HG03196 (cell line): ENCODE results near the gene SYTL3.
"Not testable (repeated sequence)": the region's sequence is repeated elsewhere in the genome, so short reads cannot be mapped to it uniquely, and the experiment has no call there.

Experiments used
- ATAC-seq: cut with Tn5 transposase; IDR thresholded peaks from one replicate; pipeline ENCODE4 v1.9.1; 2021; ENCODE audit not compliant: unreplicated experiment

Gene SYTL3

DNA sequence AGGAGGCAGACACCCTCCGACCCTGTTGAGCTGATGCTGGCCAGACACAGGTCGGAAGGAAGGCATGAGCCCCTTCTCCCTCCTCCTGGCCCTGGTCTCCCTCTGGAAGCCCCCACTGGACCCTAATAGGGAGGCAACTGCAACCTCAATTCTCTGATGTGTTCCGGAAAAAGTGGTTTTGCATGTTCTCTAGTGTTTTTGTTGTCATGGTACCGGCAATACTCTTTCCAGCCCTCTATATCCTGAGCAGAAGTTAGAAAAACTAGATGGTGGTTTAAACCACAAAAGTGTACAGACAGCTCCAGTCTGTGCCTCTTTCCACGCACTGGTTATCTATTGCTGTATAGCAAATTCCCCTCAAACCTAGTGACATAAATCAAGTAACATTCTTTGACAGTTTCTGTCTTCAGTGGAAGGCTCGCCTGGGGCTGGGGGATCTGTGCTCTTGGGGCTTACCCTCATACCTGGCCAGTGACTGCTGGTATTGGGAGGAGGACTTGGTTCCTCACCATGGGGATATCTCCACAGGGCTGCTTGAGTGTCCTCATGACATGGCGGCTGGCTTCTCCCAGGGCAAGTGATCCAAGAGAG lies 37.0 kb downstream of the SYTL3 start:
- peak; percentile 75 for ATAC-seq

DNA sequence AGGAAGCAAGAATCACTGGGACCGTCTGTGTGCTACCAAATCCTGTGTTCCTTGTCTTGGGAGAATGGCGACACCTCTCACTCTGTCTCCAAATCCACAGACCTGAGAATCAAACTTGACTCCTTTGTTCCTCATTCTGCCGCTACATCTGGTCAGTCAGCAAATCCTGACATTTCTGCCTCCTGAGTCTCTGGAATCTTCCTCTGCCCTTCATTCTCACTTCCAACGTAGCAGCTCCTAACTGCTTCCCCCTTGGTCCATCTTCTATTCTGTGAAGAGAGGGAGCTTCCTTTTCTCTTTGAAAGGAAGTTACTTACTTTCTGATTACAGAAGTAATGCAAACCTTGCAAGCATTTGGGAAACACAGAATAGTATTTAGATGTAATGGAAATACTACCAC lies 37.7 kb downstream of the SYTL3 start:
- no peak for ATAC-seq

DNA sequence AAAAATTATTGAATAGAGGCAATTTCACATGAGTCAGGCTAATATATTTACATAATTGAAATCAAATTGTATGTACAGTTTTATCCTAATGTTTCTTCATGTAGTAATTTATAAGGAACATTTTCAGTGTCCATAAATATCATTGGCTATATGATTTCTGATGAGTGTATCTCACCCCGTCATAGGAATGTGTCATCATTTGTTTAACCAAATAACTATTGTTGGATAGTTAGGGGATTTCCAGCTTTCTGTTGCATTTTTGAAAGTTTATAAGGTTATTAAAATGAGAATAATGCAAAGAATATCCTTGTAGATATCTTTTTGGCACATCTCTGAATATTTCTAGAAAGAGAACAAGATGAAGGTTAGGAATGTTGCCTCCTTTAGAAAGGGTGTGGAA lies 39.0 kb downstream of the SYTL3 start:
- no peak for ATAC-seq

DNA sequence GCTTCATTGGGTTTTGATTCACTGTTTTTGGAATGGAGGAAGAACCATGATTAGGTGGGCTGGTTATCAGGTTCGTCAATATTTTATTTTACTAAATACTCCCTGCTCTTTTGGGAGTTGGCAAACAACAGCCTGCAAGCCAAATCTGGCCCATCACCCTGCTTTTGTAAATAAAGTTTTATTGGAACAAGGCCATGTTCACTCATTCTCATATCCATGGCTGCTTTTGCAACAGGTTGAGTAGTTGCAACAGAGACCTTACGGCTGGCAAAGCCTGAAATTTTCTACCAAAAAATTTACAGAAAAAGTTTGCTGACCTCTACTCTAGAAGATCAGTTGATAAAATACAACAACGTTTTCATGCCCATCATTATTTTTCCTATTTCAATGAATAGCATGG lies 45.1 kb downstream of the SYTL3 start:
- ATAC-seq: no peak

DNA sequence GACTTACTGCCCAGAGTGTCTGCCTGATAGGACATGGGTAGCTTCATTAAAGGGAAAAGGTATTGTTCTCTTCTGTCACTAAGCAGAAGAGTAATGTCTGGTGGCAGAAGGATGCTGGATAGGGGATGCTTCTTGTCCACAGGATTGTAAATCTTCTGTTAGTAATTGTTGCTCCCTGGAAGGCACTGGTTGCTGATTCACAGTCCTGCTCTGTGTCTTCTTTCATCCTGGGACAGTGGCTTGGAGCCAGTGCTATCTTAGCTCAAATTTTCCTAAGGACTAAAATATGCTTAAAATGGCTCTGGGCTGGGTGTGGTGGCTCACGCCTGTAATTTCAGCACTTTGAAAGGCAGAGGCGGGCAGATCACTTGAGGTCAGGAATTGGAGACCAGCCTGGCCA lies 48.0 kb downstream of the SYTL3 start:
- no peak for ATAC-seq

DNA sequence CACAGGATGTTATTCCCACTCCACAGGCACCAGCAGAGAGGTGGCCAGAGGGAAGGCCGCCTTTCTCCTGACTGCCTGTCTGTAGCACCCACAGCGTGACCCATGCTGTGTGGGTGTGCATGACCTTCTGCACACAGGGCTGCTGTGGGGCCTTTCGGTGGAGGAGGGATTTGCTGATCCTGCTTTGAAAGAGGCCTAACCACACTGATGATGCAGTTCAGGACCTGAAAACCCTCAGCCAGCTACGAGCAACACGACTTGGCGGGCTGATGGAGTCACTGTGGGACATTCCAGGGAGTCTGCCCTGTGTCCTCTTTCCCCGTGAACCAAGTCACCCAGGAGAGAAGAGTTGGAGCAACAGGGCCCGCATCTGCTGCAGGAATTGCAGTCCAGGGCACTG lies 49.1 kb downstream of the SYTL3 start:
- no peak for ATAC-seq

DNA sequence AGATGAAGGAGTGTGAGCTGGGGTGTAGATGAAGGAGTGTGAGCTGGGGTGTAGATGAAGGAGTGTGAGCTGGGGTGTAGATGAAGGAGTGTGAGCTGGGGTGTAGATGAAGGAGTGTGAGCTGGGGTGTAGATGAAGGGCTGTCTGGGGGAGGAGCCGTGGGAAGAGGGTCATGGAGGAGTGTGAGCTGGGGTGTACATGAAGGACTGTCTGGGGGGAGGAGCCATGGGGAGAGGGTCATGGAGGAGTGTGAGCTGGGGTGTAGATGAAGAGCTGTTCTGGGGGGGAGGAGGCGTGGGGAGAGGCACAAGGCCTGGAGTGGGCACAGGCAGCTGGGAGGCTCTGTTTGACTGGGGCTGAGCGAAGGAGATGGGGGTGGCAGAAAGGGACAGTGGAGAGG lies 51.4 kb downstream of the SYTL3 start:
- not testable (repeated sequence) for ATAC-seq

DNA sequence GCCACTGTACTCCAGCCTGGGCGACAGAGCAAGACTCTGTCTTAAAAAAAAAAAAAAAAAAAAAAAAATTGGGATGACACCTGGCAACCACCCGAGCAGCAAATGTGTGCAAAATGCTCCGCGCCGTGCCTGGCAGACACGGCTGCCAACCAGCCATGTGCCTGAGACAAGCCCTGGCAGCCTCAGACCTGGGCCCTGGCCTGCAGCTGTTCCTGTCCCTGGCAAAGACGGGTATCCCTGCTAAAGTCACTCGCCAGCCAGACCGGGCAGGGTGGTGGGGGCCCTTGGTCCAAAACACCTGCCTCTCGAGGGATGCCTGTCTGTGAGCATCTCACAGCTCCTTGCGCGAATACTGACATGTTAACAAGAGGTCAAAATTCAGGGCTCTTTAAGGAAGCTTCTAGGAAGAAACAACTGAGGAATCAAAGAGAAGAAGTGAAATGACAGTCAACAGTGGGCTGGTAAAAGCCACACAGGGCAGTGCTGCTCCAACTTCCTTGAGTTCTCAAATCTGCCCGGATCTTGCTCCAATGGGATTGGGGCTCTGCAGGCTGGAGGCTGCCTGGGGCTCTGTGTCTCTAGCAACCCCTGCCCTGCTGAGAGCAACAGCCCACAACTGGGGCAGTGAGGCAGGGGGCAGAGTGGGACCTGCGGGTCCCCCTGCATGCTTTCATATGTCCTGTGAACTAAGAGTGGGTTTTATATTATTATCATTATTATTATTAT lies 53.4 kb downstream of the SYTL3 start:
- no peak for ATAC-seq

DNA sequence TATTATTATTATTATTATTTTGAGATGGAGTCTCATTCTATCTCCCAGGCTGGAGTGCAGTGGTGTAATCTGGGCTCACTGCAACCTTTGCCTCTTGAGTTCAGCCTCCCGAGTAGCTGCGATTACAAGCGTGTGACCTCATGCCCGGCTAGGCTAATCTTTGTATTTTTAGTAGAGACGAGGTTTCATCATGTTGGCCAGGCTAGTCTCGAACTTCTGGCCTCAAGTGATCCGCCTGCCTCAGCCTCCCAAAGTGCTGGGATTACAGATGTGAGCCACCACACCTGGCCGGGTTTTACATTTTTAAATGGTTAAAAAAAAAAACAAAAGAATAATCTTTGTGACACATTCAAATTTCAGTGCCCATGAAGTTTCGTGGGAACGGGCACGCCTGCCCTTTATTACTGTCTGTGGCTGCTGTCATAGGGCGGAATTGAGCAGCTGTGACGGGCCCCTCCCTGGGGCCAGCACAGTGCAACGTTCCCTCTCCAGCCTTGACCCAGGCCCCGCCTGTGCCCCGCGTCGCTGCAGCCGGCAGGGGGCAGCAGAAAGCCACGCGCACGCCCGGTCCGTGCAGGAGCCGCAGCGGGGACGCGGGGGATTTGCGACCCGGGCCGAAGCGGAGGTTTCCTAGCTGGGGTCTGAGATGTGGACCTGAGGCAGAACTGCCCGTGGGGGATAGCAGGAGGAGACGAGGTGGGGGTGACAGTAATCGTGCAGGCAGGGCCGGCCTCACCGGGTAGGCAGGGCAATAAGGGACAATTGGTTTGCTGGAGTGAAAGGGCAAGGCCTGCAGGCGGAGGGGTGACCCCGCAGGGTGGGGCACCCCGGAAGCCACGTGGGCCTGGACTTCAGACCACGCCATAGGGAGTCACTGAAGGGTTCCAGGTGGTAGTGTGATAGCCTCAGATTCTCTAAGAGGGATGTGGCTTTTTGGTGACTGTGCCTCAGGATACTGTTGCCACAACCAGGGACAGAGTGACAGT lies 54.3 kb downstream of the SYTL3 start:
- peak; percentile 93 for ATAC-seq

DNA sequence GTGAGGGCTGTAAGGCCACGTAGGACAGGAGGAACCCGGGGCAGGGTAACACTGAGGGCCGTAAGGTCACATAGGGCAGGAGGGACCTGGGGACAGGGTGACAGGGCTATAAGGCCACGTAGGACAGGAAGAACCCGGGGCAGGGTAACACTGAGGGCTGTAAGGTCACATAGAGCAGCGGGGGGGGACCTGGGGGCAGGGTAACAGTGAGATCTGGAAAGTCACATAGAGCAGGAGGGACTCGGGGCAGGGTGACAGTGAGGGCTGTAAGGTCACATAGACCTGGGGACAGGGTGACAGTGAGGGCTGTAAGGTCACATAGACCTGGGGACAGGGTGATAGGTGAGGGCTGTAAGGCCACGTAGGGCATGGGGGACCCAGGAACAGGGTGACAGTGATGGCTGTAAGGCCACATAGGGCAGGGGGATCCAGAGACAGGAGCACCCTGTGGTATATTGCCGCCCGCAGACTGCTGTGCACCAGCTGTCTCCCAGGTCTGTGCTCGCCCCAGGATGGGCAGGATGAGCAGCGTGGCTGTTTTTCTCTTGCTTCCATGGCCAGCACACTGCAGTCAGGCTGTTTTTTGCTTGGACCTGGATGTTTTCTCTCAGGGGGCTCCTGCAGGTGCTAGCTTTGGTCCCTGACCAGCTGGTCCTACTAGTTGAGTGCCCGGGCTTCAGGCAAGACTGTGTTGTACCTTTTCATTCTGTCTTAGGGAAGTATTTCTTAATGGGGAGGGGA lies 55.7 kb downstream of the SYTL3 start:
- ATAC-seq: no peak

DNA sequence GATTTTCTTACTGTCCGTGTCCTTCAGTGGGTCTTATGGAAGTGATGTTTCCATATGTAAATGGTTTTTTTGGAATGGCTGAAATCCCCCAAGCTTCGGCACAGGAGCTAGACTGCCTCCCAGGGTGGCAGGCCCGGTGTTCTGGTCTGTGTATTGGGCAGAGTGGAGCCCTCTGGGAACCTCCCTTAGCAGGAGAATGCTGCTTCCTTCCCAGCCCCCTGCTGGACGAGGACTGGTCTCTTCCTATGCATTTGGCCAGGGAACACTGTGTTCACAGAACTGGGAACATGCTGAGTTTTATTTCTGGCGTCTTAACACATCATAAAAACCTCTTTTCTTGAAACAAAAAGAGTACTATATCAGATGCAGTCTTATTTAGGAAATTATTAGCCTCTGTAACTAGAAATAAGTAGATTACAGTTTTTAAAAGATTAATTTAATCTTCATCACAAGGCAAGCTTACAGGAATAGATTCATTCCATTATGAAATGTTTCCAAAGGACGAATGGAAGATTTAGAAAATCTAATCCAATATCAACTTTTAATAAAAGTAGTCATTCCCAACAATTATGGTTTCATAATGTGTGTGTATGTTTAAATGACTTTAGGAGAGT lies 56.6 kb downstream of the SYTL3 start:
- no peak for ATAC-seq

DNA sequence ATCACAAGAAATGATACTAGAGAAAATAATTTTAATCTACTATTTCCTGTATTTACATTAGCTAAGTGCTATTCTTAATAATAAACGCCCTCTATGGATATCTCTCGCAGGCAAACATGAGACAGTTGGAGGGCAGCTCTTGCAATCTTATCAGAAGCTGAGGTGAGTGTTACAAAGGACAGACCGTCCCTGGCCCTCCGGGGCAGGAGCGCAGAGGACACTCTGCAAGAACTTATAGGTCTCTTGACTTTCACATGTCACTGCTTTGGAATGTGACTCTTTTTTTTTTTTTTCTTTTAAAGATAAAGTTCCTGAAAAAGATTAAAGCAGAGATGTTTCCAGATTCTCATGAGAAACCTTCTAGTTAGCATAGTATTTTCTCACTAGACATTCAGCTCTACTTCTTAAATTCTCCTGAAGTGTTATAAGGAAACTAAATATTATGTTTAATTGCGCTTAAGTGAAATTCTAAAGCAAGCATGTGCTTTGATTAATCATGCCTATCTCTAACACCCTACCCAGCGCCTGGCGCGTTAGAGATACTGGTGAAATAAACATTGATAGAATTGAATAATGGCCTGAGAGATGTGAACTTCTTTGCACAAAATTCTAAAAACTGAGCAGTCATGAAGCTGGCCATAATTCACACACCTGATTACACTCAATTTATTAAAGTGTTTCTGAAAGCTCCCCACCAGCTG lies 57.4 kb downstream of the SYTL3 start:
- no peak for ATAC-seq

DNA sequence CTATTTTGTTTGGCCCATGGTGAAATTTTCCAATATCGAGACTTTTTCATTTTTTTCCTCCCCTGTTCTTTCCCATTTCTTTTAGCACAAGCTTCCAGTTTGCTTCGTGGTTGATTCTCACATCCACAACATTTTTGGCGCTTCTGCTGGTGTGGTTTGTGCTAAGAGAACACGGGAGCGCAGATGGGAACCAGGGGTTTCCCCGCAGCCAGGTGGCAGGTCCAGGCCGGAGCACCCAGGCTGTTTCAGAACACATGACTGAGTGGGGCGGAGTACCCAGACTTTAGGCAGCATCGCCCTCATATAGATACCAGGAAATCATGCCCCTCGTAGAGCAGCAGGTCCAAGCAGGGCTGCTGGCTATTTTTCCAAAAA lies 58.0 kb downstream of the SYTL3 start:
- no peak for ATAC-seq

DNA sequence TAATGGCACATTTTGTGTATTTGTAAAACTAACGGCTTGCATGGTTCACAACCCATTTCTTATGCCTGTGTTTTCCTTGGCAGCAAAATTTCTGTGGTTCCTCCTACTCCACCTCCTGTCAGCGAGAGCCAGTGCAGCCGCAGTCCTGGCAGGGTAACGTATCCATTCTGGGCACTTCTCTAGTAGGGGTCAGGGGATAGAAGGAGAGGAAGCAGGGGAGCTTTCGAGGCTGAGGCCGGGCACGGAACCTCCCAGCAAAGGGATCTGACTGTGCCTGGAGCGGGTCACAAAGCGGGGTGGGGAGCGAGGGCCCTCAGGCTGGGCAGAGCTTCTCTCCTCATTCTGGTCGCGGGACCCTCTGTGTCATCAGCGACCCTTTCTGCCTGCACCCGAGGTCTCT lies 58.4 kb downstream of the SYTL3 start:
- ATAC-seq: no peak

DNA sequence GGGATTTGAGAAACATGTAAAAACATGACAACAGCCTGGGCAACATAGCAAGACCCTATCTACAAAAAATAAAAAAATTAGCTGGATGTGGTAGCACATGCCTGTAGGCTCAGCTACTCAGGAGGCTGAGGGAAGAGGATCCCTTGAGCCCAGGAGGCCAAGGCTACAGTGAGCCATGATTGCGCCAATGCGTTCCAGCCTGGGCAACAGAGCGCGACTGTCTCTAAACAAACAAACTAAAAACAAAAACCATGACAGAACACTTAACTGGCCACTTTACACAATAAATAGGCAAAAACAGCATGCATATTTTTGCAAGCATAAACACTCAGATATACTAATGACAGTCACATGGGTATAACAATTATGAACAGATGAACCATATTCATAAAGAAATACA lies 60.0 kb downstream of the SYTL3 start:
- ATAC-seq: no peak

DNA sequence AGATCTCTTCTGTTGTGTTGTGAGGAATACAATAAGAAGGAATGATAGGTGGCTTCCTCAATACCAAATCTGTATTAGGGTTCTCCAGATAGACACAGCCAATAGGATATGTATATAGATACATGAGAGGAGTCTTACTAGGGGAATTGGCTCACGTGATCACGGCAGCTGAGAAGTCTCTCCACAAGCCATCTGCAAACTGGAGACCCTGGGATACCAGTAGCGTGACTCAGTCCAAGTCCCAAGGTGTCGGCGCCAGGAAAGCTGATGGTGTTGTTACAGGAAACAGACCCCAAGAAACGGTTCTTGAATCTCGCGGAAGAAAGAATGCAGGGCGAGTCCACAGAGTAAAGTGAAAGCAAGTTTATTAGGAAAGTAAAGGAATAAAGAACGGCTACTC lies 61.4 kb downstream of the SYTL3 start:
- no peak for ATAC-seq

DNA sequence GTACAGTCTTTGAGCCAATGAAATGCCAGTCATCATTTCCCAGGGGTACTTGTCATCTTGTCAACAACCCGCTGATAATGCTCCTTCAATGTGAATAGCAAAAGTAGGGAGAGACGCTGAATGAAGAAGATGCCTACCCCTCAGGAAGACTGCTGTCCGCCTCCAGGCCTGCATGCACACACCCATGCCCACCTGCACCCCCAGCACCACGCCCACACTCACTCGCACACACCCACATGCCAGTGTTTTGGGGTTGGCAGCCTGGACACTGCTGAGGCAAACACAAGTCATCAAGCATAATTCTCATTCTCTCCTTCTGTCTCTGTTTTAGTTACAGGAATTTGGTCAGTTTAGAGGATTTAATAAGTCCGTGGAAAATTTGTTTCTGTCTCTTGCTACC lies 63.6 kb downstream of the SYTL3 start:
- no peak for ATAC-seq

DNA sequence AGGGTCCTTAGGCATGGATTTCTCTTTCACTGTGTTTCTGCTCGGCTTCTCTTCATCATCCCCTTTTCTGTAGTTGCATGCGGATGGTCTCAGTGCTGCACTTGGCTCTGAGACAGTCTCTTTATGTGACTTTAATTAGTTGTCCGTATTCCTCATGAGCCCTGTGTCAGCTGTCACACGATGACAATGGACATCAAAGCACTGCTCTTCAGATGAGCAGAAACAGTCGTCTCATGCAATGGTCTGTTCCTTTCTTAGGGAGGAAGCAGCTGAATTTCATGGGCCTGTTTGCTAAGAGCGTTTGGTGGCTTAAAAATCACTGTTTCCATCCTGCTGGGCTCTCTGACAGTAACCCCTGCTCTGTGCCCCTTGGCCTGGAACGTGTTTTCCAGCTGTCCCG lies 64.9 kb downstream of the SYTL3 start:
- ATAC-seq: no peak

DNA sequence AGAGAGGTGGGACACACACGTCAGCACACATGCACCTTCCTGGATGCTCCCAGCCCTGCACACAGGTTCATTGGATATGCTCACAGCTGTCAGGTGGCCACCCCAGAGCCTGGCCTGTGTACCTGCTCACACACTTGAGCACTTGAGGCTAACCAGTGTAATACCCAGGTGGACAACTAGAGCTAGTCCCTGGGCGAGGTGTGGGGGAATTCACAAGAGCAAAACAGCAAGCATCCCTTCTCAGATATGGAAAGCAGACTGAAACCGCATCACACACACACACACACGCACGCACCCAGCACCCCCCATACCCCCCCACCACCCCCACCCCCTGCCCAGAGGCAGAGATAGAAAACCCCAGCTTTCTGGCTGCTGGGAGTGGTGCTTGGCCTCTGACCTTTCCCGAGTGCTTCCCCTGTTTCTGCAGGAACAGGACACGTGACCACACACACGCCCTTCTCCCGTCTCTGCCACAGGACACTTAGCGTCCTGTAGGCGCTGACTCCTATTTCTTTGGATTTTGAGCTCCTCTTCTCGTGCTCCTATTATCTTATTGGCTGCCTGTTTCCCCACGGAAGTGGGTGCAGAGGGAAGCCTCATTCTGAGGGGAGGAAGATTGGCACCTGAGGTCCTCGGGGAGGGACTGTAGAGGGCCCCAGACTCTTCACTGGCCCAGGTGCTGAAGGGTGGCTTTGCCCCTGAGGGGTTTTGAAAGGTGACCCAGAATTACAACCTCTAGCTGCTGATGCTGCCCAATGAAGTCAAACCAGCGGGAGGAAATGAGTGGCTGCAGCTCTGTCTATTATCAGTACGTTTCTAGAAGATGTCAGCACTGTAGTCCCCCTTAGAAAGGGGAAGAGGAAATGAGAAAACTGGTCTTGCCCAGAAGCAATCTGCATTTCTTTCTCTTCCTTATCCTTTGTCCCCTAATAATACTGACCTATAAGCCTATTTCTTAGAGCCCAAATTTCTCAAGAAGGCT lies 65.8 kb downstream of the SYTL3 start:
- peak; percentile 53 for ATAC-seq
